ENCODE data around the gene ALK. TPM values are rescaled to one million over a fixed set of nuclear protein-coding genes. Genes with fewer than 3 reads are reported as not detected.

The ALK gene
- total and polyA plus RNA-seq, 2 donors = 0.19 to 0.21 TPM

GRCh38 chr2:29598978-29599377 is 322.4 kb downstream of the ALK start:
- 83% methylated on average over 2 of the region's 2 CpGs for WGBS
- Histone ChIP-seq H3K27me3 (ENCODE audit: control insufficient read depth in 2 of 2, insufficient read depth in 1 of 2, low read length in 1 of 2) (no peaks in the 10 kb centered on the region), H3K4me3 (ENCODE audit: low read length in 2 of 2) (no peak overlapping the region), H3K9me3 (ENCODE audit: control insufficient read depth in 2 of 2, insufficient read depth in 1 of 2, low read length in 1 of 2) (no peaks in the 10 kb centered on the region), H3K27ac (ENCODE audit: low read depth in 1 of 2, low read length in 1 of 2) (no peak overlapping the region), H3K36me3 (ENCODE audit: control insufficient read depth in 2 of 2, insufficient read depth in 2 of 2, low read length in 1 of 2) (no peaks in the 10 kb centered on the region), H3K4me1 (ENCODE audit: control insufficient read depth in 2 of 2, insufficient read depth in 2 of 2, low read length in 2 of 2) (no peaks in the 10 kb centered on the region)
- no peak for DNase-seq (ENCODE audit: low read depth in 6 of 9, low spot score in 9 of 9)

DNA sequence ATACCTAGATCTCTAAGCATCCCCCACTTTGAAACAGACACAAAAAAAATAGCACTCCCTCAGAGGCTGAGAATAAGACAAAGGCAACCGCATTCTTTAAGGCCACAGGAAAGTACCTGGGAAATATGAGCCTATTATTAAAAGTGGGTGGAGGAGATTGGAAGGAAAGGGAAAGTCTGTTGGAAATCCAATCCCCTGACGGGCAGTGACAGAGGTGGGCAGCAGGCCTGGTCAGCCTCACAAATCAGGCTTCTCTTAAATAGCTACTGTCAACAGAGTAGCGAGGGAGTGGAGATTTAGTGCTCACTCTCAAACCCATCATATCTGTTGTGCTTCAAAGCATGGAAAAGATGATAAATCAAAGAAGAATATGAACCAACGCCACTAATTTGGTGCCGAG is 324.4 kb downstream of the ALK start:
- no peak overlapping the region for H3K4me3 ChIP-seq (ENCODE audit: low read length in 2 of 2)
- WGBS = 88% methylated on average over 5 of the region's 5 CpGs
- DNase-seq (ENCODE audit: low read depth in 6 of 9, low spot score in 9 of 9) = peak in 1 of 9 donors; percentile 12

DNA sequence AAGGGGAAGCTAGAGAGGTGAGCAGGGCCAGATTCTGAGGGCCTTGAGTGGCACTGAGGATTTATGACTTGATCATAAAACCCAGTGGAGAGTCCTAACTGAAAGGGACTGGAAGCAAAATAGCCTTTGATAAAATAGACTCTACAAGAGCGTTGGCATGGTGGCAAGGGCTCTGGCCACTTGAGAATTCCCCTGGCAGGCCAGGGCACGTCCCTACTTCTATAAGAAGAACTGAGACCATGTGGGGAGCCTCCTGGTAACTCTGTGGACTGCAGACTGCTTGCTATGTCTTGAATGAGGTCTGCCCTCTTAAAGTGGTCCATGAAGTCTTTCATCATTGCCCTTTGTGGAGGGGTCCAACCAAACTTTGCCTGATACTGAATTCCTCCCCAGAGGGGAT is 324.8 kb downstream of the ALK start:
- 78% methylated on average over 2 of the region's 2 CpGs for WGBS
- H3K27me3 ChIP-seq (ENCODE audit: control insufficient read depth in 2 of 2, insufficient read depth in 1 of 2, low read length in 1 of 2) = no peaks in the 10 kb centered on the region

More for the DNA sequence above, 324.4 kb downstream of the ALK start:
- Histone ChIP-seq H3K4me1 (ENCODE audit: control insufficient read depth in 2 of 2, insufficient read depth in 2 of 2, low read length in 2 of 2) (no peaks in the 10 kb centered on the region), H3K27ac (ENCODE audit: low read depth in 1 of 2, low read length in 1 of 2) (no peak overlapping the region), H3K27me3 (ENCODE audit: control insufficient read depth in 2 of 2, insufficient read depth in 1 of 2, low read length in 1 of 2) (no peaks in the 10 kb centered on the region), H3K36me3 (ENCODE audit: control insufficient read depth in 2 of 2, insufficient read depth in 2 of 2, low read length in 1 of 2) (no peaks in the 10 kb centered on the region), H3K9me3 (ENCODE audit: control insufficient read depth in 2 of 2, insufficient read depth in 1 of 2, low read length in 1 of 2) (no peaks in the 10 kb centered on the region)

DNA sequence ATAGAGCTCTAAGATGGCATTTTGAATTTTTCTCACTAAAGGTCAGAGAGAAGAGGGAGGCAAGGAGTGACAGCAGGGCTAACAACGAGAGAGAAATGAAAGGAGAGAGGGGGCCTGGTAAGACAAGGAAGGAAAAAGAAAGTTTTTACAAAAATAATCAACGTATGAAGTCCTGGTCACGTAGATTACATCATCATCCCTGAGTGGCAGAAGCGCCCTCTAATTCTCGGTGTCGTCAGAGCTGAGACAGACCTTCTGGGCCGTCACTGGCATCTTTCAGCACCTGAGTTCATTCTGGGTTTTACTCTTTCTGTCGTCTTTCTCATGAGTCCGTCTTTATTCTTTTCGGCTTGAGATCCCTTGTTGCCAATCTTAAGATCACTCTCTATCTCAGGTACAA is 329.8 kb downstream of the ALK start:
- no peak overlapping the region for H3K27ac ChIP-seq (ENCODE audit: low read depth in 1 of 2, low read length in 1 of 2)
- H3K9me3 ChIP-seq (ENCODE audit: control insufficient read depth in 2 of 2, insufficient read depth in 1 of 2, low read length in 1 of 2) = no peaks in the 10 kb centered on the region
- no peaks in the 10 kb centered on the region for H3K27me3 ChIP-seq (ENCODE audit: control insufficient read depth in 2 of 2, insufficient read depth in 1 of 2, low read length in 1 of 2)
- no peak overlapping the region for H3K4me3 ChIP-seq (ENCODE audit: low read length in 2 of 2)
- H3K4me1 ChIP-seq (ENCODE audit: control insufficient read depth in 2 of 2, insufficient read depth in 2 of 2, low read length in 2 of 2) = no peaks in the 10 kb centered on the region
- DNase-seq (ENCODE audit: low read depth in 6 of 9, low spot score in 9 of 9) = no peak
- 95% methylated on average over 10 of the region's 10 CpGs for WGBS
- no peaks in the 10 kb centered on the region for H3K36me3 ChIP-seq (ENCODE audit: control insufficient read depth in 2 of 2, insufficient read depth in 2 of 2, low read length in 1 of 2)

More for the DNA sequence above, 324.8 kb downstream of the ALK start:
- no peak for DNase-seq (ENCODE audit: low read depth in 6 of 9, low spot score in 9 of 9)
- Histone ChIP-seq H3K9me3 (ENCODE audit: control insufficient read depth in 2 of 2, insufficient read depth in 1 of 2, low read length in 1 of 2) (no peaks in the 10 kb centered on the region), H3K4me1 (ENCODE audit: control insufficient read depth in 2 of 2, insufficient read depth in 2 of 2, low read length in 2 of 2) (no peaks in the 10 kb centered on the region), H3K27ac (ENCODE audit: low read depth in 1 of 2, low read length in 1 of 2) (no peak overlapping the region), H3K36me3 (ENCODE audit: control insufficient read depth in 2 of 2, insufficient read depth in 2 of 2, low read length in 1 of 2) (no peaks in the 10 kb centered on the region), H3K4me3 (ENCODE audit: low read length in 2 of 2) (no peak overlapping the region)

GRCh38 chr2:29590211-29590610 is 331.2 kb downstream of the ALK start:
- WGBS = 95% methylated on average over 7 of the region's 7 CpGs
- H3K27me3 ChIP-seq (ENCODE audit: control insufficient read depth in 2 of 2, insufficient read depth in 1 of 2, low read length in 1 of 2) = no peaks in the 10 kb centered on the region
- H3K4me1 ChIP-seq (ENCODE audit: control insufficient read depth in 2 of 2, insufficient read depth in 2 of 2, low read length in 2 of 2) = no peaks in the 10 kb centered on the region
- no peak for DNase-seq (ENCODE audit: low read depth in 6 of 9, low spot score in 9 of 9)
- no peaks in the 10 kb centered on the region for H3K36me3 ChIP-seq (ENCODE audit: control insufficient read depth in 2 of 2, insufficient read depth in 2 of 2, low read length in 1 of 2)
- no peak overlapping the region for H3K4me3 ChIP-seq (ENCODE audit: low read length in 2 of 2)
- H3K9me3 ChIP-seq (ENCODE audit: control insufficient read depth in 2 of 2, insufficient read depth in 1 of 2, low read length in 1 of 2) = no peaks in the 10 kb centered on the region
- no peak overlapping the region for H3K27ac ChIP-seq (ENCODE audit: low read depth in 1 of 2, low read length in 1 of 2)

- H3K36me3 ChIP-seq (ENCODE audit: control insufficient read depth in 2 of 2, insufficient read depth in 2 of 2, low read length in 1 of 2) = no peaks in the 10 kb centered on the region
- H3K27me3 ChIP-seq (ENCODE audit: control insufficient read depth in 2 of 2, insufficient read depth in 1 of 2, low read length in 1 of 2) = no peaks in the 10 kb centered on the region
- 94% methylated on average over 5 of the region's 5 CpGs for WGBS
- H3K4me3 ChIP-seq (ENCODE audit: low read length in 2 of 2) = no peak overlapping the region
- no peaks in the 10 kb centered on the region for H3K4me1 ChIP-seq (ENCODE audit: control insufficient read depth in 2 of 2, insufficient read depth in 2 of 2, low read length in 2 of 2)
- H3K27ac ChIP-seq (ENCODE audit: low read depth in 1 of 2, low read length in 1 of 2) = no peak overlapping the region
- H3K9me3 ChIP-seq (ENCODE audit: control insufficient read depth in 2 of 2, insufficient read depth in 1 of 2, low read length in 1 of 2) = no peaks in the 10 kb centered on the region
- no peak for DNase-seq (ENCODE audit: low read depth in 6 of 9, low spot score in 9 of 9)
These were observed 331.8 kb downstream of the ALK start for GRCh38 chr2:29589440-29590103.

- no peak overlapping the region for H3K4me3 ChIP-seq (ENCODE audit: low read length in 2 of 2)
- 95% methylated on average over 5 of the region's 5 CpGs for WGBS
These were observed 333.8 kb downstream of the ALK start for GRCh38 chr2:29587402-29588190.

DNA sequence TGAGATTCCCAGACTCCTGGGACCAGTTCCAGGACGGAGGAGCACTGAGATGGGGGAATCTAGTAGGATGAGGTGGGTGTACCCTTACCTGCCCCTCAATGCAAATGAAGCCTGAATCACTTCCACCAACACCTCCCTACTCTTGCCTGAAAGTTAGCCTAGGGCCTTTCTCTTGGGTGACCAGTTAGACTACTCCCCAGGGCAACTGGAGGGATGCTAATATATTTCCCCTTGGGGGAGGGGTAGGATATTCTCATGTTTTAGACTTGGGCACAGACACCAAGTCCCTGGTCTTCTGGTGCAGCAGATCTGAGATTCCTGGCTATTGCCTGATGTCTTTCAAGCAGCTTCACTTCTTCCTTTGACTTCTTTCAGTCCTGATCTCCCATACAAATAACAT is 334.5 kb downstream of the ALK start:
- Histone ChIP-seq H3K4me3 (ENCODE audit: low read length in 2 of 2) (no peak overlapping the region), H3K4me1 (ENCODE audit: control insufficient read depth in 2 of 2, insufficient read depth in 2 of 2, low read length in 2 of 2) (no peaks in the 10 kb centered on the region), H3K27ac (ENCODE audit: low read depth in 1 of 2, low read length in 1 of 2) (no peak overlapping the region), H3K27me3 (ENCODE audit: control insufficient read depth in 2 of 2, insufficient read depth in 1 of 2, low read length in 1 of 2) (no peaks in the 10 kb centered on the region), H3K36me3 (ENCODE audit: control insufficient read depth in 2 of 2, insufficient read depth in 2 of 2, low read length in 1 of 2) (no peaks in the 10 kb centered on the region), H3K9me3 (ENCODE audit: control insufficient read depth in 2 of 2, insufficient read depth in 1 of 2, low read length in 1 of 2) (no peaks in the 10 kb centered on the region)
- DNase-seq (ENCODE audit: low read depth in 6 of 9, low spot score in 9 of 9) = no peak
- WGBS = 93% methylated on average over 1 of the region's 1 CpG

More at GRCh38 chr2:29587402-29588190, 333.8 kb downstream of the ALK start:
- no peaks in the 10 kb centered on the region for H3K4me1 ChIP-seq (ENCODE audit: control insufficient read depth in 2 of 2, insufficient read depth in 2 of 2, low read length in 2 of 2)
- H3K9me3 ChIP-seq (ENCODE audit: control insufficient read depth in 2 of 2, insufficient read depth in 1 of 2, low read length in 1 of 2) = no peaks in the 10 kb centered on the region
- H3K36me3 ChIP-seq (ENCODE audit: control insufficient read depth in 2 of 2, insufficient read depth in 2 of 2, low read length in 1 of 2) = no peaks in the 10 kb centered on the region
- no peak for DNase-seq (ENCODE audit: low read depth in 6 of 9, low spot score in 9 of 9)
- no peaks in the 10 kb centered on the region for H3K27me3 ChIP-seq (ENCODE audit: control insufficient read depth in 2 of 2, insufficient read depth in 1 of 2, low read length in 1 of 2)
- no peak overlapping the region for H3K27ac ChIP-seq (ENCODE audit: low read depth in 1 of 2, low read length in 1 of 2)

- no peaks in the 10 kb centered on the region for H3K4me1 ChIP-seq (ENCODE audit: control insufficient read depth in 2 of 2, insufficient read depth in 2 of 2, low read length in 2 of 2)
- WGBS = 97% methylated on average over 1 of the region's 1 CpG
- H3K36me3 ChIP-seq (ENCODE audit: control insufficient read depth in 2 of 2, insufficient read depth in 2 of 2, low read length in 1 of 2) = no peaks in the 10 kb centered on the region
- no peak for DNase-seq (ENCODE audit: low read depth in 6 of 9, low spot score in 9 of 9)
- no peaks in the 10 kb centered on the region for H3K9me3 ChIP-seq (ENCODE audit: control insufficient read depth in 2 of 2, insufficient read depth in 1 of 2, low read length in 1 of 2)
- no peaks in the 10 kb centered on the region for H3K27me3 ChIP-seq (ENCODE audit: control insufficient read depth in 2 of 2, insufficient read depth in 1 of 2, low read length in 1 of 2)
- H3K4me3 ChIP-seq (ENCODE audit: low read length in 2 of 2) = no peak overlapping the region
- H3K27ac ChIP-seq (ENCODE audit: low read depth in 1 of 2, low read length in 1 of 2) = no peak overlapping the region
These were observed 337.7 kb downstream of the ALK start for GRCh38 chr2:29583548-29584156.
